ENCODE results near the gene MCM6.

DNA sequence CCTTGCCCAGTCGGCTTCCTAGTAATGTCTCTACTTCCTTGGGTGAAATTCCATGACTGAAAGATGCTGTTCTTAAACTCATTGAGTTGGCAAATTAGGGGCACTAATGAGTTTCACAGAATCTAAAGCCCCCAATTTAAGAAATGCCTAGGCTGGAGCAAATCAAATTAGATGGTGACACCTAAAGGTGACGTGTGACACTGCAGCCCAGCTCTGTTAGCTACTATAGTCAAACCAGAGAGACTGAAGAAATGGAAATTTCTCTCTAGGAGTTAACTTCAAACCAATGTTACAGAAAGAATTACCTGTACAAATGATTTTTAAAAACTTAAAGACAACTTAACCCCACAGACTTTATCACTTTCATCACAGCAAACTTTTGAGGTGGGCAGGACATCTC lies 76.5 kb downstream of the MCM6 start:
- TF ChIP-seq, protein P1, sequence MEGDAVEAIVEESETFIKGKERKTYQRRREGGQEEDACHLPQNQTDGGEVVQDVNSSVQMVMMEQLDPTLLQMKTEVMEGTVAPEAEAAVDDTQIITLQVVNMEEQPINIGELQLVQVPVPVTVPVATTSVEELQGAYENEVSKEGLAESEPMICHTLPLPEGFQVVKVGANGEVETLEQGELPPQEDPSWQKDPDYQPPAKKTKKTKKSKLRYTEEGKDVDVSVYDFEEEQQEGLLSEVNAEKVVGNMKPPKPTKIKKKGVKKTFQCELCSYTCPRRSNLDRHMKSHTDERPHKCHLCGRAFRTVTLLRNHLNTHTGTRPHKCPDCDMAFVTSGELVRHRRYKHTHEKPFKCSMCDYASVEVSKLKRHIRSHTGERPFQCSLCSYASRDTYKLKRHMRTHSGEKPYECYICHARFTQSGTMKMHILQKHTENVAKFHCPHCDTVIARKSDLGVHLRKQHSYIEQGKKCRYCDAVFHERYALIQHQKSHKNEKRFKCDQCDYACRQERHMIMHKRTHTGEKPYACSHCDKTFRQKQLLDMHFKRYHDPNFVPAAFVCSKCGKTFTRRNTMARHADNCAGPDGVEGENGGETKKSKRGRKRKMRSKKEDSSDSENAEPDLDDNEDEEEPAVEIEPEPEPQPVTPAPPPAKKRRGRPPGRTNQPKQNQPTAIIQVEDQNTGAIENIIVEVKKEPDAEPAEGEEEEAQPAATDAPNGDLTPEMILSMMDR (conservative IDR thresholded peaks at IDR 0.05 in 1 of 2, IDR thresholded peaks at IDR 0.05 in 1 of 2; ENCODE audit: extremely low read depth in 1 of 2, insufficient read depth in 1 of 2, low read depth in 1 of 2, low read length in 2 of 2) = no peak
- no peak for TF ChIP-seq EZH2 (IDR thresholded peaks at IDR 0.05; ENCODE audit: borderline replicate concordance, low read length)

All from mammary epithelial cell (primary cell).